Uterus (tissue), 2 donors: ENCODE measurements around the gene PLA2G5.

Experiments
- CTCF ChIP-seq, 4 experiments: fragments of 200-600 bp in 2 of 4; fragments of 450-650 bp in 2 of 4; sonication (generic) in 2 of 4; IDR thresholded peaks; one replicate each; pipeline ENCODE4 v1.5.1; 2016 to 2019; ENCODE audit warnings: antibody characterized with exemption in 4 of 4, mild to moderate bottlenecking in 2 of 4, moderate library complexity in 1 of 4
- POLR2A ChIP-seq, 2 donors: fragments of 450-650 bp; IDR thresholded peaks; one replicate each; pipeline ENCODE4 v1.6.1; 2016; ENCODE audit warnings: antibody characterized with exemption in 2 of 2, mild to moderate bottlenecking in 1 of 2, moderate library complexity in 1 of 2

GRCh38 chr1:20031836-20032235, 38.2 kb upstream of the PLA2G5 start:
- no peak for TF ChIP-seq CTCF (IDR thresholded peaks at IDR 0.05)
- TF ChIP-seq POLR2A (IDR thresholded peaks at IDR 0.05): no peak
